ENCODE measurements around the gene HOXB1. TPM values are rescaled to one million over a fixed set of nuclear protein-coding genes. Genes with fewer than 3 reads are reported as not detected.
"Not testable (repeated sequence)": the region's sequence is repeated elsewhere in the genome, so short reads cannot be mapped to it uniquely, and the experiment has no call there.

The HOXB1 gene
- total RNA-seq, 1 donor from 2014 or later: 0.96 TPM

DNA sequence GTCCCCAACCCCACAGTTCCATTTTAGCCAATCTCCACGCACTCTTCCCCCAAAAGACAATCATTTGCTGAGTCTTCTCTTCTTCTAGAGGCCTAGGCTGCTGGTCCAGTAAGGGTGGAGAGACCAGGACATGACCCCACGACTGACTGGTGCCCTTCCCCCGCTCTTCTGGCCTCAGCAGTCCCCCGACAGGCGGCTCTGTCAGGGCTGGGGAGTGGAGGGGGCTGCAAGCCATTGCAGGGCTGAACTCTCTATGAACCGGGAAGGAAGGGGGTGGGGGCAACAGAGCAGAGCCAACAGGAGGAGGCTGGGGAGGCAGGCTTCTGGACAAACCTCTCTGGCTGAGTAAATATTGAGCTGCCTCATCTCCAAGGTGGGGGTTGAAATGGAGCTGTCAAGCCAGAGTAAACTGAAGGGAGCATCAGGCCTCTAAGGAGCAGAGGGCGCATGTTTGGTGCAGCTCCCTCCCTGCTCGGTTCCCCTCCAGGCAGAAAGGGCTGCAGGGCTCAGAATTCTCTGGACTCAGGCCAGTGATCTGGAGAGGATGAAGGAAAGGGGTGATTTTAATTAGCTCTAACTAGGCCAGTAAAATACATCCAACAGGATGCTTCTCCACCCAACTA, 8.7 kb downstream of the HOXB1 start:
- DNase-seq (ENCODE audit: low spot score): peak; percentile 68

- DNase-seq (ENCODE audit: low spot score): no peak
Observed at GRCh38 chr17:48520631-48521079, 10.2 kb downstream of the HOXB1 start.

DNA sequence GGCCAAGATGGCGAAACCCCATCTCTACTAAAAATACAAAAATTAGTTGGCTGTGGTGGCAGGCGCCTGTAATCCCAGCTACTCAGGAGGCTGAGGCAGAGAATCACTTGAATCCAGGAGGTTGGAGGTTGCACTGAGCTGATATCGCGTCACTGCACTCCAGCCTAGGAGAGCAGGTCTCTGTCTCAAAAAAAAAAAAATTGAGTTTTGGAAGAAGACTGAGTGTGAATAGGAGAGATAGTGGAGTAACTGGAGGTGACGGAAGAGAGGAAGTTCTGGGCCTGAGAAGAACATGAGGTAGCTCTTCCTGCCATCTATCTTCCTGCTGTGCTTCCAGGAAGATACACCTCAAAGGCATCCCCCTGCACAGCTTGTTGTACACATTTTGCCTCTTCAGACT, 11.4 kb downstream of the HOXB1 start:
- no peak for DNase-seq (ENCODE audit: low spot score)

GRCh38 chr17:48517478-48517877, 13.3 kb downstream of the HOXB1 start:
- no peak for DNase-seq (ENCODE audit: low spot score)

DNA sequence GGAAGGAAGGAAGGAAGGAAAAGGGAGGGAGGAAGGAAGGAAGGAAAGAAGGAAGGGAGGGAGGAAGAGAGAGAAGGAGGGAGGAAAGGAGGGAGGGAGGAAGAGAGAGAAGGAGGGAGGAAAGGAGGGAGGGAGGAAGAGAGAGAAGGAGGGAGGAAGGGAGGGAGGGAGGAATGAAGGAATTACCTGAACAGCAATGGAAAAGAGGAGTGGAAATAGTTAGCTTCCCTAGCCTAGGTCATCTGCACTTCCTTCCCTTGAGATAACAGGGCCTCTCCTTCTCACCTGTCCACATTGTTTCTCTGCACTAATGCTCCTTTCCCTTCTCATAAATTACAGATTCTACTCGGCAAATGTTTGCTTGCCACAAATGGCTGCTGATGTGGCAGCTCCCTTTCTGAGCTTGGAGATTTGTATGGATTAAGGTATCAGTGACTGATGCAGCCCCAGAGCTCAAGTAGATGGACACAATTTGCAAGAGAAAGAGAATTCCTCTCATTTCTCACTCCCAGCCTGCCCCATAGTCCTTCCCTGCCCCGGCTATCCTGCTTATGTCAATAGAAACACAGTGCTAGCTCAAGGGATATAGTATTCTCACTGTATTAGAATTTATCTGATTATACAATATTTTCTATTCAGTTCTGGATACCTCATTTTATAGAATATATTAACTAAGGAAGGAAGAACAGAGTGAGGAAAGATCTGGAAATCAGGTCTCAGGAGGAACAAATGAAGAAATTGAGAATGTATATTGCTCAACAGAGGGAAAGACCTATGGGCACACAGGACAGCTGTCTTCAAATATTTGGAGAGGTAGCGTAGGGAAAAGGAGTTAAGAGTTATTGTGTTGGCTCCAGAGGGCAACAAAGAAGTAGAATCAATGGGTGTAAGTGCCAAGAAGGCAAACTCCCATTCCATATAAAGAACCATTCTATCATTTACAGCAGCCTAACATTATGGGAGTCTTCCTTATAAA, 14.6 kb downstream of the HOXB1 start:
- peak; percentile 66 for DNase-seq (ENCODE audit: low spot score)

DNA sequence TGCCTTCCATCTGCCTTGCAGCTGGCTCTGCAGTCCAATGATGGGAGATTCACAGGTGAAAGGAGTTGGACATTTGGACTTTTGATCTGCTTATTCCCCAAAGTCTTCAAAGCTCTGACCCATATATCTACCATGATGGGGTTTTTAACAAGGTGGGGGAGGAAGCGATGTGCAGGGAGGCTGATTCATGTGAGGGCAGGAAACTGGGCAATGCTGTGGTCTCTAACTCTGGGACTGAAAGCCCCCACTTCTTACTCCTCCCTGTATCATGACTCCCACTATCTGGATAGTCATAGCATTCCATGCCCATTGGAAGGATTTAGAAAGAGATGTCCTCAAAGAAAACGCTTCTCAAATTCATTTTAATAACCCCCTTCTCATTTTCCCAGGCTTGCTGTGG, 16.3 kb downstream of the HOXB1 start:
- no peak for DNase-seq (ENCODE audit: low spot score)

DNA sequence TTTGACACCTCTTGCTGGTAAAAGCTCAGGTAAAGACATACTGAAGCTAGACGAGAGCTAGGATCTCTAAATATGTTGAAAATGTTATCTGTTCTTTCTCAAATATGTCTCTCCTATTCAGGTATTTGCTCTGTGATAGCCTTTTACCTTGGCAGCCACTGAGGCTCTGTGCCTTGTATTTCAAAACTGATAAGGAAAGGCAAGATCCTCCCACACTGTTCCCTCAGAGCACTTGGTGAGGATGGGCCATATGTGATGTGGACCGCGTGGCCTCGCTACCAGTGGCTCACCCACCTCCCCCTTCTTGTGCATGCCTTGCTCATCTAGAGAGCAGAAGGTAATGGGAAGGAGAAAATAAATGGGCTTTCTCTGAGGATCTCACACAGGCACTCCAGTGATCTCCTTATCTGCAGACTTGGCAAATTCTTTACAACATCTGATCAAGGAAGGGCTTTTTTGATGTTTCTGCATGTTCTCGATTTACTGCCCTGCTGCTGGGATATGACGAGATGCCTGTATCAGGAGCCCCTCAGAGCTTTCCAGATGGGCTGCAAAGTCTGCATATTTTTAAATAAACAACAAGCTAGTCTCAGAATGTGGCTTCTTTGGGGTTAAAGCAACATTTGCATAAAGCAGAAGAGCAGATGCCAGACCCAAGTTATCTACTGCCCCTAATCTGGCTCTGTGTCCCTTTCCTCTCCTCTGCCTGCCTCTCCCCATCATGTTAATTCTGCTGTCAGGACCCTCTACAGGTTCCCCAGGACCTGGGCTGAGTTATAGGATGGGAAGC, 16.9 kb downstream of the HOXB1 start:
- DNase-seq (ENCODE audit: low spot score): peak; percentile 70

DNA sequence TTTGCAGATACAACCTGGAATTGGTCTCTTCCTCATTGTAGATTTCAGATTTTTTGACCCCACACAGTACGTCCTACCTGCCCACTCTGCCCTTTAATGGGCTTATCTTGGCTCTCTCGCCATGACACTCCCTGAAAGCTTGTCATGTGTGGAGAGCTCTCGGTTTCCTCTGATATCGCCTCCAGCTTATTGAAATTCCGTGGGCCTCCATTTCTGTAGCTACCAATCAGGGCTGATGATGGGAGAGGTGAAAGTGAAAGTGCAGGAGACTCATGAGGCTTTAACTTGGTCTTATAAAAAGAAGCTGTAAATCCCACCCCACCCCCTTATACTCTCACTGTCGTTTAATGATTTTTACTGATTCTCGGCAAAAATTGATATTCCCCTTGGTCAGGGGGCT, 17.7 kb downstream of the HOXB1 start:
- no peak for DNase-seq (ENCODE audit: low spot score)

DNA sequence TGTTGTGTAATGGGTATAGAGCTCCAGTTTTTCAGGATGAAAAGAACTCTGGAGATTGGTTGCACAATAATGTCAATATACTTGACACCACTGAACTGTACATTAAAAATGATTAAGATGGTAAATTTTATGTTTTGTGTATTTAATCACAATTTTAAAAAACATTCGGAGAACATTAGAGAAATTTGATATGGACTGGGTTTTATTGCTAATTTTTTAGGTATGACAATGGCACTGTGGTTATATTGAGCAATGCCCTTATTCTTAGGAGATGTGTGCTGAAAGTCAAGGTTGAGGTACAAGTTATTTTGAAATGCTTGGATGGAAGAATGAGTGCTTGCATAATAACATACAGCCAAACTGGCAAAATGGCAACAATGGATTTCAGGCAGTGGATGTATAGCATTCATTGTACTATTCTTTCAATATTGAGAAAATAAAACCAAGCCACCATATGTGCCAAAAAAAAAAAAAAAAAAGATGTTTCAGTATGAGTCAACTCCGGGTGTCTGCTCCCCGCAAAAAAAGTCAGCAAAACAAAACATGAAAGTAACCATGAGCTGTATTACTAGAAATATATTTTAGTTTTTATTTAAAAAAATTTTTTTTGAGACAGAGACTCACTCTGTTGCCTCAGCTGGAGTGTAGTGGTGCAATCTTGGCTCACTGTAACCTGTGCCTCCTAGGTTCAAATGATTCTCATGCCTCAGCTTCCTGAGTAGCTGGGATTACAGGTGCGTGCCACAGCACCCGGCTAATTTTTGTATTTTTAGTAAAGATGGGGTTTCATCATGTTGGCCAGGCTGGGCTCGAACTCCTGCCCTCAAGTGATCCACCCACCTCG, 19.8 kb downstream of the HOXB1 start:
- DNase-seq (ENCODE audit: low spot score): no peak

DNA sequence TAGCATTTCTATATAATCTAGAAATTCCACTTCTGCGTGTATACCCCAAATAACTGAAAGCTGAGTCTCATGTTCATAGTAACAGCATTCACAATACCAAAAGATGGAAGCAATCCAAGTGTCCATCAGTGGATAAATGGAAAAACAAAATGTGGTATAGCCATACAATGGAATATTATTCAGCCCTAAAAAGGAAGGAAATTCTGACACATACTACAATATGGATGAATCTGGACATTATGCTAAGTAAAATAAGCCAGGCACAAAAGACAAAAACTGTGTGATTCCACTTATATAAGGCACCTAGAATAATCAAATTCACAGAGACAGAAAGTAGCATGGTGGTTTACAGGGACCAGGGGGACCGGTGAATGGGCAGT, 20.4 kb downstream of the HOXB1 start:
- DNase-seq (ENCODE audit: low spot score): no peak

GRCh38 chr17:48509708-48510107, 21.1 kb downstream of the HOXB1 start:
- DNase-seq (ENCODE audit: low spot score): not testable (repeated sequence)

DNA sequence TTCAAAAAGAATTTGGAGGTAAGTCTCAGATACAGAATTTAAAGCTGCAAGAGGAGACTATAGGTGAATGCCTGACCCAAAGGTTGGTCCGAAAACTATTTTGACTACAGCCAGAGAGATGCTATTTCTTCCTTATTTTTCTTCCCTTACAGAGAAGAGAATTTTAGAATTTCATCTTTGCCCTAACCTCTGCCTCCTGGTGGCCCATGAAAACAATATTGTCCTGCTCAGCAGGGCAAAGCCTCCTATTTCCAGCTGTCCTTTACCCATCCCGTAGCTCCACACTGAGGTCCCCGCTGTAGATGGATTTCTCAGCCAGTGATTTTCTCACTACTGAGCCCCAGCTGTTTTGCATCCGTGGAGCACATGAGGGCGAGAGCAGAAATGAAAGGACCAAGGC, 24.6 kb downstream of the HOXB1 start:
- DNase-seq (ENCODE audit: low spot score): no peak

- DNase-seq (ENCODE audit: low spot score): peak; percentile 79
Observed at GRCh38 chr17:48505788-48506187, 25.0 kb downstream of the HOXB1 start.

DNA sequence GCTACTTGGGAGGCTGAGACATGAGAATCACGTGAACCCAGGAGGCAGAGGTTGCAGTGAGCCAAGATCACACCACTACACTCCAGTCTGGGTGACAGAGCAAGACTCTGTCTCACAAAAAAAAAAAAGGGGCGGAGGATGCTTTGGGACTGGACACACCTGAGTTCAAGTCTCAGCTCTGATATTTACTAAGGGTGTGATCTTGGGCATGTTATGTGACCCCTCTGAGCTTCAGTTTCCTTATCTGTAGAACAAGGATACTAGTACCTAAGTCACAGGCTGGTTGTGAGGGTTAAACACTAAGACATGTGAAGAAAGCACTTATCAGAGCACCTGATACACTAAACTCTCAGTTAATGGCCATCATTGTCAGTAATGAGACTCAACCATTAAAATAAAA, 25.9 kb downstream of the HOXB1 start:
- DNase-seq (ENCODE audit: low spot score): no peak

- DNase-seq (ENCODE audit: low spot score): peak; percentile 93
Observed at GRCh38 chr17:48503747-48504146, 27.1 kb downstream of the HOXB1 start.

DNA sequence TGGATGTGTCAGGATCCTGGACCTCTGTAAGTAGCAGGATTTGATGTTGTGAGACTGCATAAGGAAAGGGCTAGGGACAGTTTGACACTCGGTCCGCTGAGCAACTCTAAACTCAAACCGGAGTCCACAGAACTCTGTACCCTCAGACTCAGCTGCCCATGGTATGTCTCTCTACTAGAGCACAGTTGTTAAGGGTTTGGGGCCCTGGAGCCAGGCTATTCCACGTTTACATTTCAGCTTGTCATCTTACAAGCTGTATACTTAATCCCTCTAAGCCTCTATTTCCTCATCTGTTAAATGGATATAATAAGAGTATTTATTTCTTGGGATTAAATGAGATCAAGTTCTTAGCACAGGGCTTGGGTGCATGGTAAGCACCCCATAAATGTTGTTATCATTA, 27.9 kb downstream of the HOXB1 start:
- DNase-seq (ENCODE audit: low spot score): no peak

GRCh38 chr17:48502312-48502711, 28.5 kb downstream of the HOXB1 start:
- no peak for DNase-seq (ENCODE audit: low spot score)

- peak; percentile 88 for DNase-seq (ENCODE audit: low spot score)
Observed at GRCh38 chr17:48500435-48501426, 30.1 kb downstream of the HOXB1 start.

DNA sequence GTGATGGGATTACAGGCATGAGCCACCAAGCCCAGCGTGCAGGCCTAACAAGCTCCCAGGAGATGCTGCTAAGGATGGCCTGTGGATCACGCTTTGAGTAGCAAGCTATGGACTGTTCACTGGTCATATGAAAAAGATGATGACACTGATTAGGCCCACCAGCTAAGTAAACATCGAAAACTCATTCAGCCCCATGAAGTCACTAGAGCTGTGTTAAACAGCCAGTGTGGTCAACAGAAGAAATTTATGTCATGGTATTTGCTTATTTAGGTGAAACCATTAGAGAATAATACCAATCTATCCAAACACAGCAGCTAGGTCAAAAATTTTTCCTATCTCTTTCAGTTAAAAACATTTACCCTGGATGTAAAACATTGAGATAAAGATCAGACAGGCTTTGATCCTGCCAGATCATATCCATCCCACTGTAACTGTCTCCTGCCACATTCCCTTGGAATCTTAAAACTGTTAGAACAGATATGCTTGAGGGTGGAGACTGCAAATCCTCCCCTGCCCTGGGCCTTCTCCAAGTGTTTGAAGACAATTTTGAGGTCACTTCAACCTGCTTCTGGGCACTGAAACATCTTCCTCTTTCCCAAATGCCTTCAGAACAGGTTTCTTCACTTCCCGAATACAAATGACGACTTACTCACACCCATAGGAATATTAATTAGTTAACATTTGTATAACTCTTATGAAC, 30.9 kb downstream of the HOXB1 start:
- no peak for DNase-seq (ENCODE audit: low spot score)

Measured in umbilical cord (tissue), 2 donors.